ENCODE results near the gene TCAF2.
A peak's percentile ranks its signal among the peaks of the same experiment; 100 is the strongest.
"Not testable (repeated sequence)": the region's sequence is repeated elsewhere in the genome, so short reads cannot be mapped to it uniquely, and the experiment has no call there.

Gene TCAF2

GRCh38 chr7:143620646-143621045 is at the start of gene TCAF2:
TCAF2 (plus strand) TSS chr7:143620974.
- DNase-seq, result peak; percentile 83

DNA sequence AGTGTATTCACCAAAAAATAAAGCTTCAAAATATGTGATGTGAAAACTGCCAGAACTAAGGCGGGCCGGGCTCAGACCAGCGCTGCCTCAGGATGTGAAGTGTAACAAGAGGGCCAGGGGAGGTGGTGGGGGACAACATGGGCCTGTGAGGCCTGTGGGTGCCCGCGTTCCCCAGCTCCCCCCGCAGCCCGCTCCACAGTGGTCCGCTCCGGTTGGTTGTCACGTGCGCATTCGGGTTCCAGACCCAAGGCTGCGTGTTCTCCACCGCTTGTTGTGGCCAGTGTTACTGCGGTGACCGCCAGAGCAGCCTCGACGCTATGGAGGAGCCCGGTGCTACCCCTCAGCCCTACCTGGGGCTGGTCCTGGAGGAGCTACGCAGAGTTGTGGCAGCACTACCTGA is 49.3 kb upstream of the TCAF2 start, which contains the start of gene CTAGE15:
Gene CTAGE15 (plus strand): TSS at position 301 of the 400 bp plus-strand sequence. CDS start 17 bp downstream, at position 318.
- DNase-seq, result not testable (repeated sequence)

- DNase-seq, result not testable (repeated sequence)
These were observed 32.6 kb upstream of the TCAF2 start for GRCh38 chr7:143588183-143588582.

DNA sequence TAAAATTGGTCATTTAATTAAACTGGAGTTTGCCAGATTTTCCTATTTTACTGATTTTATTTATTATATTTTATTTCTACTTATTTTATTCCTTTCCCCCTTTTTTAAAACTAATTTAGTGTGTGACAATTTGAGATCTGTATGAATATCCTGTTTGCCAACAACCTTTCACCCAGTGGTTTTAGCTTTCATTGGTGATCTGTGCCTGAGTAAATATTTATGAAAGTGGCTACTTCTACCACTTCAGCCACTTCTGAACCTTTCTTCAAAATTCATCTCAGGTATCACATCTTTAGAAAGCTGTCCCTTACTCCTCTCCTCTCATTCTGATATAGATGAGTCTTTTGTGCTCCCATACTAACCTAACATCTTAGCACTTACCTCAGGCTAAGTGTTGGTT is 30.9 kb upstream of the TCAF2 start:
- DNase-seq, result not testable (repeated sequence)

DNA sequence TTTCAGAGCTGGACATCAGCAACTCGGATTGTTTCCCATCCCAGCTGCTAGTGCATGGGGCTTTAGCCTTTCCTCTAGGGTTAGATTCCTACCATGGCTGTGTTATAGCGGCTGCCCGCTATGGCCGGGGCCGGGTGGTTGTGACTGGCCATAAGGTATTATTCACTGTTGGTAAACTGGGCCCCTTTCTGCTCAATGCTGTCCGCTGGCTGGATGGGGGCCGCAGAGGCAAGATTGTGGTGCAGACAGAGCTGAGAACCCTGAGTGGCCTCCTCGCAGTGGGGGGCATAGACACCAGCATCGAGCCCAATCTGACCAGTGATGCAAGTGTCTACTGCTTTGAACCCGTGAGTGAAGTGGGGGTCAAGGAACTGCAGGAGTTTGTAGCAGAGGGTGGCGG is 22.7 kb upstream of the TCAF2 start:
- DNase-seq, result peak; percentile 1

GRCh38 chr7:143603549-143603948 is 17.2 kb upstream of the TCAF2 start:
- DNase-seq, result not testable (repeated sequence)

DNA sequence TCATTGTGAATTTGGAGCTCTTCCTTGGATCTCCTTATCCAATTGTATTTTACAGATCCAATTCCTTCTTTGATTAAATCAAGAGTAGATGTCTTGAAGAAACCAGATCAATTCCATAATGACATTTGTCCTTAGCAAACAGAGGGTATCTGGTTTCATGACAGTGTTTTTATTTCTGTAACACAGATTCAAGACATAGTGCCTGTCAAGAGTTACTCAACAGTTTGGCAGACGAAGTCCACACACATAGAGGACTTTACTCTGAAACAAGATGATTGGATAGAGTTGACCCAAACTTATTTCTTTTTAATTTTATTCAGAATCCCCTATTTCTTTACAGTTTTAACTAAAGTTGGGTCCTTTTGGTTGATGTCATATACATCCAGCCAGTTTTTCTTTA is 14.7 kb upstream of the TCAF2 start:
- not testable (repeated sequence) for DNase-seq

DNA sequence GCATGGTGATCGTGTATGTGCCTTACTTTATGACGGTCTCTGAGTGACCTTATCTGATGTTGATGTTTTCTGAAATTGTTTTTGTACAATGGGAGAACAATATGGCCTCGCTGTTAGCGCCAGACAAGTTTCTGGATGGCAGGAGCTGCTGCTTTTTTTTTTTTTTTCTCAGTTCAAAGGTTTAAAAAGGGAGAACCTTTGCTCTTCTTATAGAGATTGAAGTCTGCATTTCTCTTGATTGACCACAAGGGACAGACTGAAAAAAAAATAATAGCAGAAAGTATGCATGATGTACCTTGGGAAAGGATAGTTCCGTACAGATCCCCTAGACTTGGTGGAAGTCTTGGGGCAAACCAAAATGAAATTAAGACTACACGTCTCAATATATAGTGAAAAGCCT is 5.2 kb upstream of the TCAF2 start:
- DNase-seq, result not testable (repeated sequence)

- not testable (repeated sequence) for DNase-seq
These were observed 3.6 kb upstream of the TCAF2 start for GRCh38 chr7:143617204-143617603.

GRCh38 chr7:143620058-143620457 is 716 bp upstream of the TCAF2 start:
- DNase-seq, result peak; percentile 80

- not testable (repeated sequence) for DNase-seq
These were observed 401 bp downstream of the TCAF2 start for GRCh38 chr7:143621175-143621574.

- DNase-seq, result not testable (repeated sequence)
These were observed 1.4 kb downstream of the TCAF2 start for GRCh38 chr7:143622130-143622529.

DNA sequence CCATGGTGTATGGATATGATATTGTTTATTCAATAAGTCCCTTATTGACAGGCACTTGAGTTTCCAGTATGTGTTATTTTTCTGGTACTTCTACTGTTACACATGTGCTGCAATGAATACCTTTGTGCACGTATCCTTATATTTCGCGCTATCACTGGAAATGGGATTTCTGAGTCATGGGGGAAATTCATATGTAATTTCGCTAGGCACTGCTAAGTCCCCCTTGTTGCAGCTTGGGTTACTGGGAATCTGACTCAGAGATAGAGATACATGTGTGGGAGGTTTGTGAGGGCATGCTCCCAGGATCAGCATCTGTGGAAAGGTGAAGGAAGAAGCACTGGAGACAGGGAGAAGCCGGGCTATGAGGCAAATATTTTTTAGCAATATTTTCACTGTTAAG is 9.9 kb downstream of the TCAF2 start:
- DNase-seq, result not testable (repeated sequence)

DNA sequence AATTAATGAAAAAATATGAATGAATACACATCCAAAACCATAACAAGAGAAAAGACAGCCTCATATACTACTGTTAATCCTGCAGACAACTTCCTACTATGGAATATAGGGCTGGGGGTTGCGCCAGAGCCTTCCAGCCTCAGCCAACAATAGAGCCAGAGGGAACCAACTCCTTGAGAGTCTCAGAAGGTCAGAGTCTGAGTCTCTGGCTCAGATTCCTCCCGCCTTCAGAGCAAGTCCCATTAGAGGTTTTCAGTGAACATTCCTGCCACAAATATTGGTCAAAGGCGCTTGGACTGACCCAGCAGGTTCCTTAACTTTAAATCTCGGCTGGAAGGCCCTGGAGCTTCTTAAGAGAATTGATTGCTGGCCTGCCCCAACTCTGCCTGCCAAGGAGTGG is 11.7 kb downstream of the TCAF2 start:
- DNase-seq, result not testable (repeated sequence)

GRCh38 chr7:143633013-143633618 is 12.3 kb downstream of the TCAF2 start:
- not testable (repeated sequence) for DNase-seq

DNA sequence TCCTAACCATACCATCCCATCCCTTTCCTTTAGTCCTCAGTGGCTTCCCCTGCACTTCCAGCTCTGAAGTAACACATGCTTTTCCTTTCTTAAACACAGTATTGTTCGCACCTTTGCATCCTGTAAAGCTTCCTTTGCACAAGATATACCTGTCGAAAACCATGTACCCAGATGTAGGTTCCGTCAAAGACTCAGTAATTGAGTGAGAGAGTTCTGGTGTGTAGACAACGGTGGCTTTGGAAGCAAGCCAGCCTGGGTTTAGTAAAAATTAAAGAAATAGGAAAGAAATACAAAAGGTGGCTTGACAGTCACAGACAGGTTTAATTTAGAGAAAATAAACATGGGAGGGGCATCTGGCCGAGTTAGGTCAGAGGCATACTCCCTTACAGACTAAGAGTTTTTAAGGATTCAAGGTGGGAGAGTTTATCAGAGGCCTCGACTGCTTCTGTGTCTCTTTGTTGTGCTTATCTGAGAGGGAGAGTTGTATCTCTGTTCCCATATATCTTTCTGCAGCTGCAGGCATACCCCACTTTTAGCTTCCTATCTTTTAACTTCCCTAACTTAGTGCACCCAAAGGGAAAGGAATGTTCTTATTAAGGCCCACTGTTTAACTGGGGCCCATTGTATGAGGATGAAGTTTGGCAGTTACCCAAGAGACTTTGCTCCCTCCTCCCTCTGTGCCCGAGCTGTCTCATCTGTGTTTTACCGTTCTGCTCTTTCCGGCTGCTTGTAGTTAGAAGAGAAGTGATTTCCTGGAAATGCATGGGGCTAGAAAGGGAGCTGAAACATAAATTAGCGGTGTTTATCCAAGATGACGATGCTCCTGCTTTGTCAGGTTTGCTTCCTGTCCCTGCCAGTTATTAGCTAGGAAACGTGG is 14.8 kb downstream of the TCAF2 start:
- not testable (repeated sequence) for DNase-seq

- not testable (repeated sequence) for DNase-seq
These were observed 18.6 kb downstream of the TCAF2 start for GRCh38 chr7:143639372-143639771.

- not testable (repeated sequence) for DNase-seq
These were observed 19.9 kb downstream of the TCAF2 start for GRCh38 chr7:143640528-143641189.

DNA sequence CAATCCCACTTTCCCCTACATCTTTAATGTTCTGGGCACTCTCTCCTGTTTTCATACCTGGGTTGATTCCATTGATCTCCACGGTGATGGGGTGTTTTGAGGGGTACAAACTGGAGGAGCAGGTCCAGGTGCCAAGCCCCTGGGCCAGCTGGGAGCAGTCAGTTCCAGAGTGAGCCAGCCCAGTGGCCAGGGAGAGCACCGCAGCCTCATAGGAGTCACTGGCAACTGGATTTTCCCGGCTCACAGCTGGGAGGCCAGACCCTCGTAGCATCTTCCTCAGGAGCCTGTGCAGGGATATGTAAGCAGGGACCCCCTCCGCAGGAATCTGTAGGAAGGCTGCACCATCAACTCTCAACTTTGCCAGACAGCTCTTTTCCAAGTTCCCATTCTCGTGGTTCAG is 25.8 kb downstream of the TCAF2 start:
- not testable (repeated sequence) for DNase-seq

DNA sequence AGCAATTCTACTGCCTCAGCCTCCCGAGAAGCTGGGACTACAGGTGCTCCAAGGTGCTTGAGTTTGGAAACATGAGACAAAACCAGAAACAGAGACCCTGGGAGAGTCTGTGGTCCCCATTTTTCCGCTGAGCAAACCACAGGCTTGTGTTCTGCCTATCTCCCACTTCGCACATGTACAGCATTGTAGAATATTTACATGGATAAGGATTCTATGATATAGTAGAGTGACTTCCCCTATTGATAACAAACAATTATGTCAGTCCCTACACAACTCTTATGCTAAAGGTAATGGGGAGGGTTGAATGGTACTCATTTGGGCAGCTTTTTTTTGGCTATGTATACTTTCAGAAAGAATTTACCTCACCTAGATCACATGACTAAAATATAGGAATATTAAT is 29.1 kb downstream of the TCAF2 start:
- not testable (repeated sequence) for DNase-seq

- not testable (repeated sequence) for DNase-seq
These were observed 29.7 kb downstream of the TCAF2 start for GRCh38 chr7:143650447-143650846.

Data from activated naive CD4-positive, alpha-beta T cell treated with Interleukin-2 at 50 U/mL for 16 hours (primary cell).